Heart left ventricle (tissue), 13 donors: ENCODE measurements around the gene NGB.

Source experiments
- POLR2A ChIP-seq, 2 donors: fragments of 450-650 bp; IDR thresholded peaks; one replicate each; pipeline ENCODE4 v1.6.1; 2017; ENCODE audit warnings: antibody characterized with exemption in 2 of 2, mild to moderate bottlenecking in 2 of 2, moderate library complexity in 2 of 2
- TF ChIP-seq, protein P1 (sequence below), 12 donors: fragments of 200-600 bp; sonication (generic) in 4 of 12; IDR thresholded peaks; one replicate each; pipeline versions ENCODE4 v1.5.0 to v1.8.0; 2018 to 2022; ENCODE audit warnings: antibody characterized with exemption in 12 of 12, mild to moderate bottlenecking in 5 of 12
- donor health status: ischemic (EF 13 %, LVEDD 7.1; RV severe dilation, severe dysfunction).
- donor health status: DM: no; HTN: yes; CAD: no.
- donor health status: DM: no; HTN: no; CAD: no.
- donor health status: ischemic (EF 25% LVEDD 6.9; RV normal size, moderate dysfunction).
- donor health status: ischemic (EF 25% LVEDD 5.7; RV mildly dilated, moderate dysfunction).
- donor health status: ischemic (EF 35%, LVEDD 5.7; RV mildly dilated, moderate dysfunction).
- donor health status: nonischemic (EF 11% LVEDD 7.7; RV severe dilation, severe dysfunction).
- donor health status: DM: yes; HTN: yes; CAD: no.
- donor health status: PGD.
- donor health status: ischemic (EF 29% LVEDD 5.4; RV normal size, mild dysfunction).
- donor health status: nonischemic (EF 23%, LVEDD 6.1; RV moderate dilation, normal function).

GRCh38 chr14:77319422-77319821, 48.4 kb upstream of the NGB start:
- TF ChIP-seq, protein P1, sequence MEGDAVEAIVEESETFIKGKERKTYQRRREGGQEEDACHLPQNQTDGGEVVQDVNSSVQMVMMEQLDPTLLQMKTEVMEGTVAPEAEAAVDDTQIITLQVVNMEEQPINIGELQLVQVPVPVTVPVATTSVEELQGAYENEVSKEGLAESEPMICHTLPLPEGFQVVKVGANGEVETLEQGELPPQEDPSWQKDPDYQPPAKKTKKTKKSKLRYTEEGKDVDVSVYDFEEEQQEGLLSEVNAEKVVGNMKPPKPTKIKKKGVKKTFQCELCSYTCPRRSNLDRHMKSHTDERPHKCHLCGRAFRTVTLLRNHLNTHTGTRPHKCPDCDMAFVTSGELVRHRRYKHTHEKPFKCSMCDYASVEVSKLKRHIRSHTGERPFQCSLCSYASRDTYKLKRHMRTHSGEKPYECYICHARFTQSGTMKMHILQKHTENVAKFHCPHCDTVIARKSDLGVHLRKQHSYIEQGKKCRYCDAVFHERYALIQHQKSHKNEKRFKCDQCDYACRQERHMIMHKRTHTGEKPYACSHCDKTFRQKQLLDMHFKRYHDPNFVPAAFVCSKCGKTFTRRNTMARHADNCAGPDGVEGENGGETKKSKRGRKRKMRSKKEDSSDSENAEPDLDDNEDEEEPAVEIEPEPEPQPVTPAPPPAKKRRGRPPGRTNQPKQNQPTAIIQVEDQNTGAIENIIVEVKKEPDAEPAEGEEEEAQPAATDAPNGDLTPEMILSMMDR (IDR thresholded peaks at IDR 0.05) = no peak
- no peak for TF ChIP-seq POLR2A (IDR thresholded peaks at IDR 0.05)
